Spinal cord (tissue), 10 donors: ENCODE measurements around the gene TBATA. TPM values are rescaled to one million over a fixed set of nuclear protein-coding genes. Genes with fewer than 3 reads are reported as not detected.

Source experiments
- DNase-seq, 6 donors: peaks; one replicate each; pipeline versions ENCODE4 v3.0.0 to v3.0.0-alpha.2; 2013 to 2015; ENCODE audit warnings: low spot score in 6 of 6, low read depth in 4 of 6
- H3K27ac ChIP-seq: one replicate; pipeline ENCODE4 v1.5.1; 2013; ENCODE audit warnings: low read depth, low read length, control low read depth
- H3K27me3 ChIP-seq: one replicate; pipeline ENCODE4 v1.6.1; 2013; ENCODE audit warnings: low read length; ENCODE audit not compliant: control insufficient read depth, insufficient read depth
- H3K36me3 ChIP-seq: one replicate; pipeline ENCODE4 v1.6.1; 2013; ENCODE audit warnings: low read length; ENCODE audit not compliant: control insufficient read depth, insufficient read depth
- H3K4me1 ChIP-seq: one replicate; pipeline ENCODE4 v1.6.1; 2013; ENCODE audit warnings: low read length; ENCODE audit not compliant: control insufficient read depth, insufficient read depth
- H3K4me3 ChIP-seq: one replicate; pipeline ENCODE4 v1.5.1; 2013; ENCODE audit warnings: low read depth, low read length, control low read depth
- H3K9me3 ChIP-seq: one replicate; pipeline ENCODE4 v1.6.1; 2013; ENCODE audit warnings: low read length; ENCODE audit not compliant: control insufficient read depth, insufficient read depth
- WGBS: methylation state at CpG from one replicate; pipeline ENCODE4 v1.1.5; 2013; ENCODE audit warnings: missing lambda C conversion rate; ENCODE audit not compliant: insufficient coverage; 5-methylcytosine and 5-hydroxymethylcytosine counted together
- polyA plus RNA-seq, 2 donors: library from polyadenylated mRNA; unstranded; fragments of 120-200 nt; gene quantifications; one replicate each; pipeline ENCODE4 v1.2.1, GENCODE V29; 2013; ENCODE audit not compliant: insufficient read length in 2 of 2
- total RNA-seq, 2 donors: library from RNA; depleted of rRNA in 1 of 2; stranded (reverse); fragments of 120-200 nt in 1 of 2; fragments of >200 nt in 1 of 2; gene quantifications; one replicate each; pipeline versions ENCODE4 v1.2.3 to v1.2.4, GENCODE V29; 2013 to 2014
- donor health status: healthy.

TBATA gene
- total and polyA plus RNA-seq, 4 donors, result not detected

DNA sequence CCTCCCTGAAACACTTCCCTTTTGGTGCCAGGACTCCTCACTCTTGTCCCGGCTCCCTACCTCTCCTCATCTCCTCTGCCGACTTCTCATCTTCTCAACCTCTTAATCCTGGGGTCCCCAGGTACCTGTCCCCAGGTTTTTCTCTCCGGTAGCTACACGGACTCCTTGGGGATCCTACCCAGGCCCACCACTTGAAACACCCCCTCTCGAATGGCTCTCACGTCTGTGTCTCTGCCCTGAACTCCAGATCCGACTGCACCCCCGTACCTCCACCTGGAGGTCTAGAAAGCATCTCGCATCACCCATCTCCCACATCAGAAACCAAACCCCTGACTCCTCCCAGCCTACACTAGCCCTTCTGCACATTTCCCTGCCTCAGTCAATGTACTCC lies 4.8 kb downstream of the TBATA start:
- no peaks in the 10 kb centered on the region for H3K9me3 ChIP-seq
- no peaks in the 10 kb centered on the region for H3K36me3 ChIP-seq
- H3K27me3 ChIP-seq, result no peaks in the 10 kb centered on the region
- H3K4me1 ChIP-seq, result peaks cover 10% of the 10 kb centered on the region
- 98% methylated on average over 9 of the region's 9 CpGs for WGBS
- no peak overlapping the region for H3K27ac ChIP-seq
- no peak overlapping the region for H3K4me3 ChIP-seq
- DNase-seq, result no peak

DNA sequence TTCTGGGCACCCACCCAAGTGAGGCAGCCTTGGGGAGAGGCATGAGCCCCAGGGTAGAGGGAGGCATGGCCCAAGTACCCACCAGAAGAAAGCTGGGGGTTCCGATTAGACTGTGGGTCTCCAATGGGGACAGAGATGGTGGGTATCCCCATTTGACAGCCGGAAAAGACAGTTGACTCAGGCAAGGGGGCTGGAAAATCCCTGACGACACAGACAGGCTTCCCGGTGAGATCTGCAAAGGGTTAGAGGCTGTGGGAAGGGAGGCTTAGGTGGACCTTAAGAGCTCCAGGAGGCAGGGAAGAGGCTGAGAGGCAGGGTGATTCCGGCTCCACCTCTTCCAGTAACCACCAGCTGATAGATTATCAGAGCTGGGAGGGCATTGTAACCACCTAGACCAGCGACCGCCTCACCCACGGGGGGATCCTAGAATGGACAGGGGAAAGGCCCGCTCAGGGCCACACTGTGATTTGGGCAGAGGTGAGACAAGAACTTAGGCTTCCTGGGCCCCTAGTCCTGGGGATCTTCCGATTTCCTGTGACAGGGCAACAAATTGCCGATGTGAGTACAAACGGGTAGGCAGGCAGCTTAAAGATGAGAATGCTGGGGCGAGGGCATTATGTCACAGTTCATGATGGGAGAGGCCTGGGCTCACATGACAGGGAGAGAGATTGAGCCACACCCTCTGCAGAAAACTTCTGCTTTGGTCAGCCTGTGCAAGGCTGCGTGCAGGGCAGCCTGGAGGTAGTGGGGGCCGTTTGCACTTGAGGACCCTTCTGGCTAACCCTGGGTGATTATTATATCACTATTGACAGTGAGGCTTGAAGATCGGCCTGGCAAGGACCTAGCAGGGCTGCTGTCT lies 5.4 kb downstream of the TBATA start:
- H3K4me3 ChIP-seq, result no peak overlapping the region
- no peaks in the 10 kb centered on the region for H3K27me3 ChIP-seq
- H3K36me3 ChIP-seq, result no peaks in the 10 kb centered on the region
- H3K27ac ChIP-seq, result no peak overlapping the region
- WGBS, result 86% methylated on average over 13 of the region's 16 CpGs
- no peak for DNase-seq
- peaks cover 13% of the 10 kb centered on the region for H3K4me1 ChIP-seq
- H3K9me3 ChIP-seq, result no peaks in the 10 kb centered on the region

DNA sequence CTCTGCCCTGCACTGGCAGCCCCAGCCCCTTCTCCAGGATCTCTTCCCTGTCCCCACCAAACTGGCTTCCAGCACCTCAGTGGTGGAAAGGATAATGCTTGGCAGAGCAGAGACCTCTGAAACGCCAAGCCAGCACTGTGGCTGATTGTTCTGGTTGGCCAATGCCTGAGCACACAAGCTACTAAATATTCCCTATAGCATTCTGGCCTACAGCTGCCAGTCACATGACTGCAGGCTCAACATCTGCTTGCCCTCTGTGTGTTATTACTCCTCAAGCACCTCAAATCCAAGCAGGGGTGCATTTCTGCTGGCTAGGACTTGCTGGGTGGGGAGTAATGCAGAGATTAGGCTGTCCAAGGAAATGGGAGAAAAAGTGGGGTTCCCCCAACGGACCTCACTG lies 6.1 kb downstream of the TBATA start:
- Histone ChIP-seq H3K9me3 (no peaks in the 10 kb centered on the region), H3K36me3 (no peaks in the 10 kb centered on the region), H3K4me3 (no peak overlapping the region), H3K4me1 (peaks cover 13% of the 10 kb centered on the region), H3K27ac (no peak overlapping the region), H3K27me3 (no peaks in the 10 kb centered on the region)
- WGBS, result 33% methylated on average over 2 of the region's 2 CpGs
- peak in 1 of 6 donors; percentile 38 for DNase-seq

DNA sequence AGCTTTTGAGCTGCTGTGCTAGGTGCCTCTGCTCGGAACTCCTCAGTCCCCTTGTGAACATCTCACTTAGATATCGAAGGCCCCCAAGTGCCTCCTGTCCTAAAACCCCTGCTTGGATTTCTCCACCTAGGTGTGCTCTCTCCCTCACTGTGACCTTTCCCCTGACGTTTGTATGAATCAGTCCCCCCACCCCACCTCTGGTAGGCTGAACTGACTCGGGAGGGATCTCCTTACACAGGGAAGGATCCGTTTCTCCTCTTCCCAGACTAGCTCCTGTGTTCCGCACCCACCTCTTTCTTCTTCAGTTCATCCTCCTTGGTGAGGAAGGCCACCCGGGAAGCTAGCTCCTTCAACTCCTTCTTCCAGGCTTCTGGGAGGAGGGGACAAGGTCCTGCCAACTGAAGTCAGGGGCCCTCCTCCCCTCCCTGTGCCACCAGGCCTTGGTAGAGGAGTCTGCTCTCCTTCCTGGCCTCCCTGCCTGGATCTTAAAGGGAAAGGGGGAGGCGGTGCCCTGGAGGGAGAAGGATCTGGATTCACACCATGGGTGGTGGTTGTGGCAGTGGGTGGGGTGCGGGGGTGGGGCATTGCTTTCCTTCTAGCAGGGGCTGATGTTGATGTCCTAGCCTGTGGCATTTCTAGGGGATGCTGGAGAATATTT lies 6.8 kb downstream of the TBATA start:
- no peak for DNase-seq
- Histone ChIP-seq H3K9me3 (no peaks in the 10 kb centered on the region), H3K27ac (no peak overlapping the region), H3K4me1 (peaks cover 13% of the 10 kb centered on the region), H3K4me3 (no peak overlapping the region), H3K27me3 (no peaks in the 10 kb centered on the region), H3K36me3 (no peaks in the 10 kb centered on the region)
- 61% methylated on average over 4 of the region's 9 CpGs for WGBS

DNA sequence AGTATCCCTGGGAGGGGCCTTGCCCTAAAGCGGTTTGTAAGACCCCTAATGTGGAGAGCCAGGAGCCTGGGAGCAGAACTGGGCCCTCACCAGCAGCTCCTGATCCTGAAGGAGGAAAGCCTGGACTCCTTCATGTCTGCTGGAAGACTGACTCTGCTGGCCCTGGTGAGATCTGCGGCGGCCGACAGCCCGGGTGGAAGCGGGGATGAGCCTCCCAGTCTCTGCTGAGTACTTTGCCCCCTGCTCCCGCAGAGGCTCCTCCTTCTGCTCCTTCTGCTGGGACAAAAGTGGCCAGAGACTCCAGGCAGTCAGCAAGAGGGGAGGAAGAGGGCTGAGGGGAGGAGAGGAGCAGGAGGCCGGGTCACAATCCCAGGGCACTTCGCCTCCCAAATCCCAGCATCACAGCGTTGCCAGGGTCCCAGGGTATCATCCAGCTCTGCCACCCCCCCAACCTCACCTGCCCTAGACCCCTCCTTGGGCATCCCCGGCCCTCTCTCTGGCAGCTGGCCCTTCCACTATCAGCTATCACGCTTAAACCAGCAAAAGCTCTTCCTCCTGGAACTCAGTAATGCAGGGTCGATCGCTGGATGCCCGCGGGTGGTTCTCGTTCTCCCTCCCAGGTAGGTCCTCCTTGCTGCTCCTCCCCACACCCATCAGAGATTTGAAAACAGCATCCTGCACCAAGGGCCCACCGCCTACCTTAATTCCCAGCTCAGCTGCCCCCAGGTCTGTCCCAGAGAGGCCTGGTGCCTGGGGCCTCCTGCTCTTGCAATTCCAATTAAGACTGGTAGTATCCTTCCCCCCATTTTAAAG lies 7.9 kb downstream of the TBATA start:
- 92% methylated on average over 15 of the region's 18 CpGs for WGBS
- H3K27ac ChIP-seq, result no peak overlapping the region
- no peaks in the 10 kb centered on the region for H3K9me3 ChIP-seq
- peaks cover 13% of the 10 kb centered on the region for H3K4me1 ChIP-seq
- no peak for DNase-seq
- H3K27me3 ChIP-seq, result no peaks in the 10 kb centered on the region
- H3K4me3 ChIP-seq, result no peak overlapping the region
- no peaks in the 10 kb centered on the region for H3K36me3 ChIP-seq

DNA sequence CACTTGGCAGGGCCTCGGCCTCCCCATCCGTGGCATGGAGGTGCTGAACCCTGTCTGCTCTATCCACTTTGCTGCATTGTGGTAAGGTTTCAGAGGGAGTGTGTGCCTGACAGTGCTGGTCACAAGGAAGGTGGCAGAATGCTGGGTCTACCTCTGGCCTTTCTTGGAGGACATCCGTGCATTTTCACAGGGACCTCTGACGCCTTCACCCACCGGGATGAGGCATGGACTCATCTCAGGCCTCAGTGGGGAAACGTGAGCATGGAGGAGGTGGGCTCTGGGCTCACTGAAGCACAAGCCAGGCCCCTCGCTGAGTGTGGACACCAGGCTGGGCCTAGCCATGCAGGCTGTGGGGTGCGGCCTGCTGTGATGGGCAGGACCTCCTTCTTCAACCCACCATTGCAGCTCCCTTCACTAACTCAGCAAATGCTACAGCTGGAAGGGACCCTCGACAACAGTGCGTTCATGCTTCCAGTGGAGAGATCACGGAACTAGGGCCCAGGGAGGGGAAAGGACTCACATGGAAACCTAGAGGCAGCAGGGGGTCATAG lies 8.6 kb downstream of the TBATA start:
- peaks cover 13% of the 10 kb centered on the region for H3K4me1 ChIP-seq
- H3K4me3 ChIP-seq, result no peak overlapping the region
- H3K9me3 ChIP-seq, result no peaks in the 10 kb centered on the region
- H3K36me3 ChIP-seq, result no peaks in the 10 kb centered on the region
- H3K27me3 ChIP-seq, result no peaks in the 10 kb centered on the region
- over 99% methylated on average over 11 of the region's 11 CpGs for WGBS
- no peak overlapping the region for H3K27ac ChIP-seq
- no peak for DNase-seq

DNA sequence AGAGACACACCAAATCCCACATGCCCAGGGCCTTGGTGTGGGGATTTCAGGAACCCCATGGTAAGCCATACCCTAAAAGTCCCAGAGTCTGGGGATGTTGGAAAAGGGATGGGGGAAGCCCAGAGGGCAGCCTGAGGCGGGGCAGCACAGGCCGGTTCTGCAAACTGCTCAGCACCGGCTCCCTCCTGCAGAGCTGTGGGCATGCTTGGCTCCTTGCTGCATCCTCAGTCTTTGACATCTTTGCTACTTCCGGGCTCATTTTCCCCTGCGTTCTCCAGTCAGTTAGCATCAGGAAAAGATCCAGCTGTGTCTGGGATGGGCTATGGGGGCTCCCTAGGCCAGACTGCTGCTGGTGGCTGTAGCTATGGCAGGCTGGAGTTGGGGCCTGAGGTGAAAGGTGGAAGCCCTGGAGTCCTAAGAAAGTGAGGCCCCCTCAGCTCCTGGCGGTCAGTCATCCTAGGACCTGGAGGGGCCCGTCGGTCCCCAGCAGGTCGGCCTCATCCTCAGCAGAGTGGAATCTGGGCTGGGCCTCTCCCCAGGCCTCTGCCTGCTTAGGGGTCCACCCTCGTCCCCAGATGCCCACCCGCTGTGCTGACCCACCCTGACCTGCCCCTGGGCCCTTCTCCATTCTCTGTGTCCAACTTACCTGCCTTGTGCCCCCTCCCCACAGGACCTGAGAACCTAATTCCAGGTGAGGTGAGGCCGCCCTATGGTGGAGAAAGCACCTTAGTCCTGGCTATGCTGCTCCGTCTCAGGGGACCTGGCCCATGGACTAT lies 9.3 kb downstream of the TBATA start:
- H3K27me3 ChIP-seq, result no peaks in the 10 kb centered on the region
- 87% methylated on average over 13 of the region's 13 CpGs for WGBS
- no peak for DNase-seq
- no peak overlapping the region for H3K27ac ChIP-seq
- no peaks in the 10 kb centered on the region for H3K36me3 ChIP-seq
- peaks cover 13% of the 10 kb centered on the region for H3K4me1 ChIP-seq
- H3K4me3 ChIP-seq, result no peak overlapping the region
- H3K9me3 ChIP-seq, result no peaks in the 10 kb centered on the region

DNA sequence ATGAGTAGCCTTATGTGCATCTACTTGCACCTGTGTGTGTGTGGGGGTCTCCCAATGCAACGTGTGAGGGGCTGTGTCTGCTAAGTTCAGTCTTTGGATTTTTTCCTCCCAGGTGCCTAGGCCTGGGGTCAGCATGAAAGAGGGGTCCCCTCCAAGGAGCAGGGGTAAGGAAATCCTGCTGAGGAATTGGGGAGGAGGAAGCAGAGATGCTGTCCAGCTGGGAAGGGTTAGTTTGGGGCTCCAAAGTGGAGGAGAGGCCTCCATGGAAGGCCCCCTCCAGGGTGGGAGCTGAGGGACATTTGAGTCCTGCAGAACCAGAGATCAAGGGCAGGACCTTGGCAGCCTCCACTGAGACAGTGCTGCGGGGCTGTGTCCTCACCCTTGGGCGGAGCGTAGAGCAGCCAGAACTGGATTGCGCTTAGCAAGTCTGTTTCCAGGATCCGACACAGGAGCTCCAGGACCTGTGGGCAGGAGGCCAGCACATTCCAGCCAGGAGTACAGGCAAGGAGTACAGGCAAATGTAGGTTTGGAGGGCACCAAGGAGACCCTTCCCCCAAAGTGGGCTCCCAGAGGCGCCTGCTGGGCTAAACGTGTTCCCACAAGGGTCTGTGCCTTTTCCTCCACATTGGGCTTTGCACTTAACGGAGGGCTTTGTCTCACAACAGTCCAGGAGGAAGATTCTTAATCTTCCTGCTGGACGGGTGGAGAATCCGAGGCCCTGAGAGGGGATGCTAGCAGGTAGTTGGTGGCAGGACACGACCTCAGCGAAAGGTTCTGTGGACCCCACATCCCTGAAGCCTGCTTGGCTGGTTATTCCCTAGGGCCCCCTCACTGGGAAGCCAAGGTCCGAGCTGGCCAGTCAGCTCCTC lies 10.1 kb downstream of the TBATA start:
- H3K4me1 ChIP-seq, result peaks cover 13% of the 10 kb centered on the region
- H3K27ac ChIP-seq, result no peak overlapping the region
- WGBS, result 86% methylated on average over 12 of the region's 14 CpGs
- no peak for DNase-seq
- H3K9me3 ChIP-seq, result no peaks in the 10 kb centered on the region
- H3K27me3 ChIP-seq, result no peaks in the 10 kb centered on the region
- H3K36me3 ChIP-seq, result no peaks in the 10 kb centered on the region
- H3K4me3 ChIP-seq, result no peak overlapping the region
